Measurements from ENCODE around the gene ABCB9.

The ABCB9 gene

DNA sequence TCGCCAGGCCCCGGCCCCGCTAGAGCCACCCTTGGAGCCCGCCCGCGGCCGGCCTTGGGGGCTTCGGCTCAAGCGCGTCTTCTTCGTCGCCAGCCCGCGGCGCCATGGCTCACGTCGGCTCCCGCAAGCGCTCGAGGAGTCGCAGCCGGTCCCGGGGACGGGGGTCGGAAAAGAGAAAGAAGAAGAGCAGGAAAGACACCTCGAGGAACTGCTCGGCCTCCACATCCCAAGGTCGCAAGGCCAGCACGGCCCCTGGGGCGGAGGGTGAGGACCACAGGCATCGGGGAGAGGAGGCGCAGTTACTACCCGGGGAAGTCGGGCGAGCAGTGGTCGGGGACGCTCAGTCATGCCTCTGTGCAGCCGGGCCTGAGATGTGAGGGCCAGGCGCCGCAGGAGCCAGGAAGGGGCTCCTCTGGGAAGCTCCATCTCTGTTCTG is 14.8 kb upstream of the ABCB9 start:
- no peak for DNase-seq

DNA sequence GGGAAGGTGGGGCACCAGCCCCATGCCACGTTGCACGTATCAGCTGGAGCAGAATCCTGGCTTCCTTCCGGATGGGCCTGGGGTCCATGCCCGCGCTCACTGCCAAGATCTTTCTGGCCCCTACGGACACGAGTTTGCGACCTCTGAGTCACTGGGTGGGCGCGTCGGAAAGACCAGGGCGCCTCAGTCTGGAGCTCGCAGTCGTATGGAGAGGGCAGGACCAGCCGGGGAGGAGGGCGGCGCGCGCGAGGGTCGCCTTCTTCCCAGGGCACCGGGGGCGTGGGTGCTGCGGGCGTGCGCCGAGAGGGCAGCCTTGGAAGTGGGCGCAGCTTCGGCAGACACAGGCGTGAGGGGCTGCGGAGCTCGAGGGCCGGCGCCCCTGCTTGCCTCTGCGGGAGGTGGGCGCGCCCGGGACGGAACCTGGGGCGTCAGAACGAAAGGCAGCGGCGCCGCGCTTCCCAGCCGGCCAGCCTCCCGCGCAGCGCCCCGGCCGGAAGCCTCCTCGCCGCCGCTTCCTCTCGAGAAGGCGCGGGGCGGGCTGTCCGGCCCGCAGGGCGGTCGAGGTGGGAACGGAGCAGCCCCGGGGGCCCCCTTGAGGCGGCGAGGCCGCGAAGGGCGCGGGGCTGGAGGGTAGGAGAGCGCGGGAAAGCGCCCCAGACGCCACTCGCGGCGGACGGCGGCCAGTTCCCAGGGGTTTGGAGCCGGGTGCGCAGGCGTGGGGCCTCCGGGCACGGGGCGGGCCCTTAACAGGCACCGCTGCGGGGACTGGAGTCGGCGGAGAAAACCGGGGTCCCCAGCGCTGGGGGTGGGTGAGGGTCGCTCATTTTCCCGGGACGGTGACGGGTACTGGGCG is 14.1 kb upstream of the ABCB9 start, which contains the start of gene ARL6IP4:
ARL6IP4 (plus strand) TSS at position 499 of the 853 bp plus-strand sequence. CDS start 459 bp downstream, outside the sequence.
- peak; percentile 52 to 71 for DNase-seq

DNA sequence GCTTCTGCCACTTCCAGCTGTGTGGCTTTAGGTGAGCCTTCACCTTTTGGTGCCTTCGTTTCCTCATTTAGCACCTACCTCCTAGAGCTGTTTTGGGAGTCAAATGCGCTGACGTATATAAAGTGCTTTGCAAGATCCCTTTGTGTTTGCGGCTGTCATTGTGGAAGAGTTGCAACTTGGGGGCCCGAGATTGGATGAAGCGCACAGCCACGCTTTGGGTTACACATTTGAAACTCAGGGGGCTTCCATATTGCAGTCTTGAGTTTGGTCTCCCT is 13.6 kb upstream of the ABCB9 start:
- no peak for DNase-seq

DNA sequence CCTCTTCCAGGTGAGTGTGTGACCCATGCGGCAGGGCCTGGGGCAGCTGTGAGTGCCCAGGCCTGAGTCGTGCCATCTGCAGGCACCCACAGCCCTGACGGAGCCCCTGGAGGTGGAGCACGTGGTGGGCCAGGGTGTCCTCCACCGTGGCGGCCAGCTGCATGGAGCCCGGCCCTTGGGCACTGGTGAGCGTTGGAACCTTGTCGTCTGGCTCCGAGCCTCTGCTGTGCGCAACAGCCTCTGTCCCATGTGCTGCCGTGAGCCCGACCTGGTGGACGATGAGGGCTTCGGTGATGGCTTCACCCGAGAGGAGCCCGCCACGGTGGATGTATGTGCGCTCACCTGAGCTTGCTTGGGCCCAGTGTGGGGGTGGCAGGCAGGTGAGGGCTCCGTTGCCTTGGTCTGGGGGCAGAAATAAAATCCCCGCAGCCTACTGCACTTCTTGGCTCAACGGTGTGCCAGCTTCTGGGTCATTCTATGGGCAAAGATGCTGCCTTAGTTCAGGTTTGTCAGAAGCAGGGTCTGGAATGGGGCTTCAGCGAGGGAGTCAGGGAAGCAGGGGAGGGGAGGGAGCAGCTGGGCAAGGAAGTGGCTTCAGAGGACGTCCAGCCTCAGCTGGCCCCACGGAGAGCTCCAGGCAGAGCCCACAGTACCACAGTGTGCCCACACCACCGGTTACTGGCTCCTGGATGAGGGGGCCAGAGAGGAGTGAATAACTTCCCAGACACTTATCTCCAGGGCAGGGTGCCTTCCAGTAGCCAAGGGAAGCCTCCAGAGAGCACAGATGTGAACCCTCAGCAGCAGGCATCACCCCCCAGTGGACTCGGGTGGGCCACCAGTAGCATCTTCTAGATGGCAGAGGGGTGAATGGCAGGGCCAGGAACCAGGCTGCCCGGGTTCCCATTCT is 13.0 kb upstream of the ABCB9 start:
- DNase-seq: no peak

DNA sequence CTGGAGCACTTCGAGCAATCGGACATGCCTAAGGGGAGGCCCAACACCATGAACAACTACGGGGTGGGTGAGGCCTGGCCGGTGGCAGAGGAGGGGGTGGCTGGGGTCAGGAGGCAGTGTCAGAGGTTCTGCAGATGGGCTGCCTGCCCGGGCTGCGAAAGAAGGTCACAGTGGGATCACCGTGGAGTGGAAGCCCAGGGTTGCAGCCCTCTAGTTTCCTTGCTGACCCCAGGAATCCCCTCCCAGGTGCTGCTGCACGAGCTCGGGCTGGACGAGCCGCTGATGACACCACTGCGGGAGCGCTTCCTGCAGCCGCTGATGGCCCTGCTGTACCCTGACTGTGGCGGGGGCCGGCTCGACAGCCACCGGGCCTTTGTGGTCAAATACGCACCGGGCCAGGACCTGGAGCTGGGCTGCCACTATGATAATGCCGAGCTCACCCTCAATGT is 12.3 kb upstream of the ABCB9 start:
- DNase-seq: no peak

DNA sequence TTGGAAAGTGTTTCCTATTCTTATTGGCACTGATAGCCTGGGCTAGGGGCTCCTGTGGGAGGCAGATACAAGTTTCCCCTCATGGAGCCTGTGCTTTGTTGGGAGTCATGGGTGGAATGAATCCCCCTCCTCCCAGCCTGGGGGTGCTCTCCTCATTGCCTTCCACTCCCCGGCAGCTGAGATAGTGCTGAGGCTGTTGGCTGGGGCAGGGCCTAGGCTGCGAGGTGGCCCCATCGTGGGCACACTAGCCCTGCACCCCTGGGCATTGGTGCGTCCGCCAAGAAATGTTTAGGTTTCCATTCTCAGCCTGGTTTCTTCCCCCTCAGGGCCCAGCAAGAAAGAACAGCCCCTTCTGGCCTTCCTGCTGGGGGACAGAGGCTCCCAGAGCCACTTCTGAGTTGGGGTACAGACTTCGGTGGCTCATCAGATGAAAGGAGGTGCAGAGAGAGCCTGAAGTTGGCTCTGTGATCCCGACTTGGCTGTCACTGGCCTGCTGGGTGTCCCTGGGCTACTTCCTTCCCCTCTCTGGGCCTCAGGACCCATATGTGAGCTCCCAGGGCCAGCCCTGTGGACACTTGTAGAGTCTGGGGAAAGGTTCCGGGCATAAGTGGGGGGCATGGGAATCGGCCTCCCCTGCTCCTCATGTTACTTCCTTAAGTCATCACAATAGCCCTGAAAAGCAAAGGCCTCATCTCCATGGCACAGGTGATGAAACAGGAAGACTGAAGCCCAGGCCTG is 11.6 kb upstream of the ABCB9 start:
- DNase-seq: no peak

DNA sequence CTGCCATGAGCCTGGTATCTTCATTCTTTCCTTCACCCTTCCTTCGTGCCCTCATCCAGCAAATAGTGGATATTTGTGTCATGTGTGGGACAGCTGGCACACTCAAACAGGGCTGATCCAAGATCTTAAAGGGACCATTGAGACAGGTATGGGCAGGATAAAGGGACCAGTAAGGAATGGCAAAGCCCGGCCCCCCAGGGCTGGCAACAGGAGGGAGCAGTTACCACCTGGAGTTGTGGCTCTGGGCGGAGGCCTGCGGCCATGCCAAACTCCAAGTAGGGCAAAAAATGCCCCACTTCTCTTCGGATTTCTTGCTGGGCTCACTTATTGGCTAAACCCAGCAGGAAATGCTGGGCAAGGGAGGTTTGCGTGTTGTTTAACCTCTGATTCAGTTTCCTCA is 10.9 kb upstream of the ABCB9 start:
- no peak for DNase-seq

DNA sequence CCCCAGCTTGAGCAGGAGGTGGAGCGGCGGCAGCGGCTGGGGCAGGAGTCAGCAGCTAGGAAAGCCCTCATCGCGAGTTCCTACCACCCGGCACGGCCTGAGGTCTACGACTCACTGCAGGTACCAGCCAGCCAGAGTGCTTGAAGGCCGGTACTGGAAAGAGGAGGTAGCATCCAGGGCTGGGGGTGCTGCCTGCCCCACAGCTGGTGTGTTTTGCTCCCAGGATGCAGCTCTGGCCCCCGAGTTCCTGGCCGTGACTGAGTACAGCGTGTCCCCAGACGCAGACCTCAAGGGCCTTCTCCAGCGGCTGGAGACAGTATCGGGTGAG is 10.3 kb upstream of the ABCB9 start:
- no peak for DNase-seq

DNA sequence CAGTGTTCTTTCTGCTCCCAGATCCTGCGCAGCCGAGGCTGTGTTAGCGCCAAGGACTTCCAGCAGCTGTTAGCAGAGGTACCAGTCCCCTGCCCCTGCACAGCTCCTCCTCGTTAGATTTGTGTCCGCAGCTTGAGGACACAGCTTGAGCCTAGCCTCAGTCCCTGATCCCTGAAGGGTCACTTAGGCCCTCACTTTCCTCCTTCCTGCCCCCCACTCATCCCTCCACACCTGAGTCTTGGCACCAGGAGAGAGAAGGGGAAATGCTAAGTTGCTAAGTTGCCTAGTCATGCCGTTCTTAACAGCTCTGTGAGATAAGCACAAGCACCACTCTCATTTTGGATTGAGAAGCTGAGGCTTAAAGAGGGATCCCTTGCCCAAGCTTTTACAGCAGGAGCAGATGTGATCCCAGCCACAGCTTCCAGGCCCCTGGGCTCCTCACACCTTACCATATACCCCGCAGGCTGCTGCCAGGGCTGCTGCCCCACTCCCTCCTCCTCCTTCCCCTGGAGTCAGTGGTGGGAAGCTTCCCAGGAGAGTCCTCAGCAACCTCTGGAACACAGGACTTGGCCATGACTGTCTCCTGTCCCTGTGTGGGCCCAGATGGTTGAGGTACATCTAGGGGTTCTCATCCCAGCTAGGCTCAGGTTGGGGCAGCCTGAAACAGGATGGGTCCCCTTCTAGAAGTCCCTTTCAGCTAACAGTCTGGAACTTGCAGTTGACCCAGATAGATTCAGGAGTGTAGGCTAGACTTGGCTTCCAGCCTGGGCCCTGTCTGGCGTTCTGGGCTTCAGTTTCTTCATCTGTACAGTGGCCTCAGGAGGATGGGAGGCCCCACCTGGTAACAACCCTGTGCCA is 9.8 kb upstream of the ABCB9 start:
- DNase-seq: no peak

DNA sequence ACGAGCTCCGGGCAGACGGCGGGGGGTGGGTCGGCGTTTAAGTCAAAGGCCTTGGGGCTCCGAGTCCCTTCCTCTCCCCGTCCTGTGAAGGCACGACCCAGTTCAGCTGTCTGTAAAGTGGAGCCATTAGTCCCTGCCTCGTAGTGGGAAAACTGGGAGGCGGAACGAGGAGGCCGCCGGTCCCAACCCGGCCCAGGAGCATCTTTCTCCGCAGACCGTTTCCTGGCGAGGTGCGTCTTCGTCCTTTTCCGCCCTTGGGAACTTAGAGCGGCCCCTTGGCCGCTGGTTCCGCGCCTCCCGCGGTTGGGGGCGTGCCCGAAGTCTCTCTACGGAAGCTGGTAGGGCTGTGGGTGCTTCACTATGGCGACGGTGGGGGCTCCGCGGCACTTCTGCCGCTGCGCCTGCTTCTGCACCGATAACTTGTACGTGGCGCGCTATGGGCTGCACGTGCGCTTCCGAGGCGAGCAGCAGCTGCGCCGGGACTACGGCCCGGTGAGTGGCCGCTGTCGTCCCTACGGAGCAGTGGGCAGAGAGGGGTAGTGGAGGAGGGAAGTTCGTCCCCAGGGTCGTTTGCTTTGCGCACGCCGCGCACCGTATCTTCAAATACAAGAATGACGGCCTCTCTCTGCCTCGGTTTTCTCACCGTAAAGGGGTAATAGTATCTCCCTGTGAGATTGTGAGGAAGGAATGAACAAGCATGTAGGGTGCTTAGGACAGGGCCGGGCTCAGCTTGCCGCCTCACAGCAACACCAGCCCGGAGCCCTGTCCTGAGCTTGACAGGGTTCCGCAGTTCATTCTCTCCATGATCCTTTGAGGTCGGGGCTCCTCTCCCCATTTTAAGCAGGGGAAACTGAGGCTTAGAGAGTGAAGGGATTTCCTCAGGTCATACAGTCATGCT is 8.9 kb upstream of the ABCB9 start, which contains the start of gene OGFOD2:
OGFOD2 (plus strand) TSS at position 353 of the 898 bp plus-strand sequence; CDS start at position 361, 8 bp downstream.
- peak; percentile 92 to 95 for DNase-seq

DNA sequence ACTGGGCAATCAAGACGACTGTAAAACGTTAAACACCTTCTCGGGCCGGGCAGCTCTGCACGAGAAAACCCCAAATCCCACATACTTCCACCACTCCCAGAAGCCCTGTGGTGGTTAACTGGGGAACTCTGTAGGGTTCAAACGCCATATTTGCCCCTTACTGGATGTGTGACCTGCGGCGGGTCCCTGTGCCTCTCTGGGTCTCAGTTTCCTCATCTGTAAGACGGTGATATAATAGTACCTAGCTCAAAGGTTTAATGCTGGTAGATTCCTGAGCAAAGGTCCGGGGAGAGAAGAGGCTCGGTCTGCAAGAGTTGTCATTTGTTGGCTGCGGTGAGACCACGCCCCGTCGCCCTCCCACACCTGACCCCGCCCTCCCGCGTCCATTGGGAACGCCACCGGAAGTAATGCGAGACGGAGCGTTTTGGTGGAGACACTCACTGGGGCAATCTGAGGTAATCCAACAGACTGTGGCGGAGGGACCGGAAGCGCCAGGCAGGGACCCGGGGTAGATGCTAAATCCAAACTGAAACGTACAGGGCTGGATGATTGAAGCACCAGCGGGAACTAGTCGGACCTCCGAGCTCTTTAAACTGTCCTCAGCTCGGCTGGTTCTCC is 8.1 kb upstream of the ABCB9 start:
- DNase-seq: peak; percentile 98

DNA sequence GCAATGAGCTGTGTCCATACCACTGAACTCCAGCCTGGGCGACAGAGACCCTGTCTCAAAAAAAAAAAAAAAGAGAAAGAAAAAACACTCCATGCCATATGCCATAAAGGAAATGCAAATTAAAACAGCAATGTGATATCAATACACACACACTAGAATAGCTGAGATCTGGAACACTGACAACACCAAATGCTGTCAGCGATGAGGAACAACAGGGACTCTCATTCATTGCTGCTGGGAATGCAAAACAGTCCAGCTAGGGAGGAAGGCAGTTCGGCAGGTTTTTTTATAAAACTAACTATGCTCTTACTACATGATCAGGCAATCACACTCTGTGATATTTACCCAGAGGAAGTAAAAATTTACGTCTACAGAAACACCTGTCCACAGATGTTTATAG is 3.4 kb upstream of the ABCB9 start:
- DNase-seq: no peak

DNA sequence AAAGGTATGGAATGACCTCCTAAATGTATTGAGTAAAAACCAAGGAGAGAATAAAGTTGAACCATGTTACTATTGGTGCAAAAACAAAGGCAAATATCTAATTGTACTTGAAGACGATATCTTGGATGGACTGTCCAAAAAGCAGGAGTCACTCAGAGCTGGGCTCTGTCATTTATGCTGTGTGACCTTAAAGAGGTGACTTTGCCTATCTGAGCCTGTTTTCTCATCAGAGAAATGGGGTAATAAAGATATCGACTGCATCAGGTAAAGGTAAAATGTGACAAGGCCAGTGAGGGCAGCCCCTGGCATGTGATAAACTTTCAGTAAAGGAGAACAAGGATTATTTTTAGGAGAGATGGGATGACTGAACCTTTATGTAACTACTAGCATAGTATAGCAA is 1.8 kb upstream of the ABCB9 start:
- DNase-seq: no peak

DNA sequence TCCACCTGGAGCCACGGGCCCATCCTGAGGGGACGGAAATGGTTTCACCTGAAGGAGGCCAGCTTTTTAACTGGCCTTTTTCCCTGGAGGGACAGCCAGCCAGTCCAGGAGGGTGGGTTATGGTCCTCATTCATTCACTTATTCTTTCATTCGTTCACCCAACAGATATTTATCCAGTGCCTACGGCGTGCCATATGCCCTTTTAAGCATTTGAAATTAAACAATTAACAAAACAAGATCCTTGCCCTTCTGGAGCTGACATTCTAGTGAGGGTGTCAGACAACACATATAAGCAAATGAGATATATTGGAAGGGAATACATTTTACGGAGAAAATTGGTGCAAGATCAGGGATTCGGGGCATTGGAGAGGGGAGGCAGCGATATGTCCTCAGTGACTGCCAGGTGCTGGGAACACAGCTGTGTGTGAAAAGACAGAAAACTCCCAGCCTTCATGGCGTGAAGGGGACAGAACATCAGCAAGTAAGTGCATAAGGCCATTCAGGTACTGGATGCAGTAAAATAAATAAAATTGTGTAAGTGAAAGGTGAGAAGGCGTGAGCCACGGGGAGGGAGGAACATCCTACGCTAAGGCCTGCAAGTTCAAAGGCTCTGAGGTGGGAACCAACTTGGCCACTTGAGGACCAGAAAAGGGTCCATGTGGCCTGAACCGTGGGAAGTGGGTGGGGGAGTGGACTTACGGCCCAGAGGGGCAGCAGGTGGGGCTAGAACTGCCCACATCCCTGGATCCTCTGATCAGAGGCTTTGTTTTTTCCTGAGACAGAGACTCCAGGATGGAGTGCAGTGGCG is 684 bp upstream of the ABCB9 start:
- no peak for DNase-seq

DNA sequence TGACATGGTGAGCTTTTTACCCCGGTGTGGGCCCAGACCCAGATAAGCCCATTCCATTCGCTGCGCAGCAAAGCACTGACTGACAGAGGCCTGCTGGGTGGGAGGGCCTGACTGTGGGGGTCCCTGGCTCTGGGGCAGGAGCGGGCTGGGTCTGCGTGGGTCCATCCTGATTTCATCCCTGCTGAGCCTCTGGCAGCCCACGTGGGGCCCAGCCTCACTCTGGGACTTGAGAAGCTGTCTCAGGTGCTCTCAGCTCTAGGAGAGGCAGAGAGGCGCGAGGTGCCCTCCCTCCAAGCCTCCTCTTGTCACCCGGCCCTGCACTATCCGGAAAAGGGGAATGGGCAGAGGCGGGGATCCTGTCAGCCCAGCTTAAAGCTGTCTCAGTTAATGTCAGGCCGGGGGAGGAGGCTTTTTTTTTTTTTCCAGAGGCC is 927 bp downstream of the ABCB9 start:
- peak in 1 of 2 experiments; percentile 32 for DNase-seq

DNA sequence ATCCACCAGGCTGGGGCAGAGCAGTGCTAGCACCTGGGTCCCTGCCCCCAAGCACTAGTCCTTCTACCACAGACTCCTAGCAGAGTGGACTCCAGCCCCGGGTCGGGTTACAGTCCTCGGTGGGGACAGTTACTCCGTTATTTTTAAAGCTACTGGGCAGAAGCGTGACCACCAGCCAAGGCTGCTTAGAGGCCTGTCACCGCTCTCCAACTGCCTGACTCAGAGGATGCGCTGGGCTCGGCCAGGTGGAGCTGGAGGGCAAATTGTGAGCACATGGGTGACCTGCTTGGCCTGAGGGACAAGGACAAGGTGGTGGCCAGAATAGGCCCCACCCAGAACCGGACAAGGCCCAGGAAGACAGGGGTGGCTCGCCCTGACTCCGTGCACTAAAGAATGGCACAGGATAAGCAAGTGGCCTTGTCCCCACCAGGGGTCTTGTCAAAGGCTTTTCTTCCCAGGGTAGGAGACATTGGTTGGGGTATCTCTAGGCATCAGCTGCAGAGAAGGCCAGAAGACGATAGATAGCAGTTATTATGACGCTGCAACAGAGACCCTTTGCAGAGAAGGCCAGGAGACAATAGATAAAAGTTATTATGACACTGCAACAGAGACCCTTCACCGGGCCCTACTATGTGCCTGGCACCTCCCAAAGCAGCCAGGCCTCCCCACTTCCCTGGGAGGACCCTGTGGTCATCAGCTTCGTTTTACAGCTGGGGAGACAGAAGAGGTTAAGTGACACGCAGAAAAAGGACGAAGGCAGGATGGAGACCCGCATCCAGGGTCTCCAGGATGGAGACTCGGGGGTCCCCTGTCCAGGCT is 1.6 kb downstream of the ABCB9 start:
- no peak for DNase-seq

DNA sequence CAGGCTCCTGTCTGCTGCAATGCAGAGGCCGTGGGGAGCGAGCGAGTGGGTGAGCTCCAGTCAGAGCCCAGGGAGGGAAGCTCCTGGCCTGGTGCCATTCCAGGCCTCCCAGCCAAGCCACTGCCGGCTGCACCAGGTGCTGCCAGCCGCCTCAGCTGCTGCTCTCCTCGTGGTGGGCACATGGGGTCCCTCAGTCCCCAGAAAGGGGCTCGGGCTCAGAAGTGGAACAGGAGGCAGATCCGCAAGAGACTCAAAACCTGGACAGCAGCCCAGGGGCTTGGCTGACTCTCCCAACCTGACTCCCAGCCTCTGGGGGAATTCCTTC is 2.4 kb downstream of the ABCB9 start:
- DNase-seq: peak; percentile 55 to 73

DNA sequence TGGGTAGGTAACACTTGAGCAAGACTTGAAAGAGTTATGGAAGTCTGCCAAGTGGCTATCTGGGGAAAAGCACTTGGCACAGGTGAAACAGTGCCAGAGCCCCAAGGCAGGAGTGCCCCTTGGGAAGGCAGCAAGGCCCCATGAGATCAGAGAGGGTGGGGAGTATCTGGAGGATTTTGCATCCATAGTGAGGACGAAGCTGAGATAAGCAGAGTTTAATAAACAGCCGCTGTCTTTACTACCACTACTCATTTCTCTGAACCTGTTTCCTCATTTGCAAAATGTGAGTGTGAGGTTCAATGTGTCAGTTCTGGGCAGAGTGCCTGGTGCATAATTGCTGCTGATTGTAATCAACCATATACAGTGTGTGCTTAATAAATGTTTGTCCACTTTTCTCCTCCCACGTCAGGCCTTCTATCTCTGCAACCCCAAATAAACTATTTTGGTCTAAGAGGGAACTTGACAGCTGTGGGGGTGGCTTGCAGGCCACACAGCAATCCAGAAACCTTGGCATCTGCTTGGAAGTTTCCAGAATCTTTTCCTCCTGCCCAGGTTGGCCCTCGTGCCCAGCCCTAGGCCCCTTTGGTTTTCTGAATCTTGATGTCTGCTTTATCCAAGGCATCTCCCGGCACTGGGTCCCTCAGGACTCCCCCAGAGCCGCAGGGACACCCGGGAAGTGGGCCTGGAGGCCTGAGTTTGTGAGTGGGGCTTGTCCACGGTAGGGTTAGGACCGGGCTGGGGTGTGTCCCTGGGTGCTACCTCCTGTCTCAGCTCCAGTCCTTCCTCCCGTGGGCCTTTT is 4.5 kb downstream of the ABCB9 start:
- peak; percentile 9 to 76 for DNase-seq

All from NCI-H2081 (cell line).